ENCODE results near the gene ADAMTS15. TPM values are rescaled to one million over a fixed set of nuclear protein-coding genes. Genes with fewer than 3 reads are reported as not detected.

The ADAMTS15 gene
- total RNA-seq, 2 experiments from 2014 or later = not detected

GRCh38 chr11:130518164-130518680 is 69.8 kb downstream of the ADAMTS15 start:
- no peak overlapping the region for H3K4me3 Mint-ChIP-seq
- DNase-seq = no peak
- no peak overlapping the region for H3K27ac Mint-ChIP-seq
- H3K27me3 Mint-ChIP-seq (ENCODE audit: low read depth) = no peaks in the 10 kb centered on the region
- CTCF ChIA-PET = interaction anchor here (0.6 kb wide), 1 partner anchor 795 kb away, joined by 3 read pairs; no protein-coding TSS in a partner anchor
- H3K4me1 Mint-ChIP-seq (ENCODE audit: low read depth) = no peaks in the 10 kb centered on the region
- H3K9me3 Mint-ChIP-seq = no peaks in the 10 kb centered on the region
- intact Hi-C loops (cut with micrococcal nuclease) = no loop called here
- no peaks in the 10 kb centered on the region for H3K36me3 Mint-ChIP-seq (ENCODE audit: low read depth)

GRCh38 chr11:130519128-130519932 is 70.9 kb downstream of the ADAMTS15 start:
- DNase-seq = no peak
- Mint-ChIP-seq H3K27me3 (ENCODE audit: low read depth) (peaks cover 3% of the 10 kb centered on the region), H3K27ac (no peak overlapping the region), H3K36me3 (ENCODE audit: low read depth) (no peaks in the 10 kb centered on the region), H3K9me3 (no peaks in the 10 kb centered on the region), H3K4me1 (ENCODE audit: low read depth) (no peaks in the 10 kb centered on the region), H3K4me3 (no peak overlapping the region)
- intact Hi-C loops (cut with micrococcal nuclease) = no loop called here
- CTCF ChIA-PET = interaction anchor here (0.6 kb wide), 1 partner anchor 794 kb away, joined by 3 read pairs; no protein-coding TSS in a partner anchor

GRCh38 chr11:130520271-130520671 is 71.8 kb downstream of the ADAMTS15 start:
- CTCF ChIA-PET = interaction anchor here (0.6 kb wide), 1 partner anchor 347 kb away, joined by 3 read pairs; no protein-coding TSS in a partner anchor
- no peak for DNase-seq
- H3K9me3 Mint-ChIP-seq = no peaks in the 10 kb centered on the region
- intact Hi-C loops (cut with micrococcal nuclease) = loop anchor here (10.0 kb wide), 1 partner anchor 85 kb away; no protein-coding TSS in a partner anchor
- no peaks in the 10 kb centered on the region for H3K4me1 Mint-ChIP-seq (ENCODE audit: low read depth)
- no peak overlapping the region for H3K27ac Mint-ChIP-seq
- H3K27me3 Mint-ChIP-seq (ENCODE audit: low read depth) = peaks cover 3% of the 10 kb centered on the region
- H3K4me3 Mint-ChIP-seq = no peak overlapping the region
- H3K36me3 Mint-ChIP-seq (ENCODE audit: low read depth) = no peaks in the 10 kb centered on the region

GRCh38 chr11:130522284-130522961 is 74.0 kb downstream of the ADAMTS15 start:
- intact Hi-C loops (cut with micrococcal nuclease) = loop anchor here (10.0 kb wide), 1 partner anchor 88 kb away; no protein-coding TSS in a partner anchor

GRCh38 chr11:130523166-130523565 is 74.7 kb downstream of the ADAMTS15 start:
- no peaks in the 10 kb centered on the region for H3K4me1 Mint-ChIP-seq (ENCODE audit: low read depth)
- no peaks in the 10 kb centered on the region for H3K36me3 Mint-ChIP-seq (ENCODE audit: low read depth)
- no peak for DNase-seq
- no peak overlapping the region for H3K4me3 Mint-ChIP-seq
- H3K9me3 Mint-ChIP-seq = no peaks in the 10 kb centered on the region
- CTCF ChIA-PET = no interaction called here
- intact Hi-C loops (cut with micrococcal nuclease) = loop anchor here (10.0 kb wide), 1 partner anchor 88 kb away; no protein-coding TSS in a partner anchor
- peaks cover 3% of the 10 kb centered on the region for H3K27me3 Mint-ChIP-seq (ENCODE audit: low read depth)
- H3K27ac Mint-ChIP-seq = no peak overlapping the region

More at GRCh38 chr11:130522284-130522961, 74.0 kb downstream of the ADAMTS15 start:
- Mint-ChIP-seq H3K9me3 (no peaks in the 10 kb centered on the region), H3K4me1 (ENCODE audit: low read depth) (no peaks in the 10 kb centered on the region), H3K27ac (no peak overlapping the region), H3K36me3 (ENCODE audit: low read depth) (no peaks in the 10 kb centered on the region), H3K27me3 (ENCODE audit: low read depth) (peaks cover 3% of the 10 kb centered on the region), H3K4me3 (no peak overlapping the region)
- CTCF ChIA-PET = interaction anchor here (0.5 kb wide), 1 partner anchor 91 kb away, joined by 3 read pairs; no protein-coding TSS in a partner anchor
- DNase-seq = no peak

- CTCF ChIA-PET = no interaction called here
- H3K27ac Mint-ChIP-seq = no peak overlapping the region
- H3K4me1 Mint-ChIP-seq (ENCODE audit: low read depth) = no peaks in the 10 kb centered on the region
- no peaks in the 10 kb centered on the region for H3K9me3 Mint-ChIP-seq
- H3K4me3 Mint-ChIP-seq = no peak overlapping the region
- intact Hi-C loops (cut with micrococcal nuclease) = loop anchor here (10.0 kb wide), 1 partner anchor 89 kb away; no protein-coding TSS in a partner anchor
- peaks cover 3% of the 10 kb centered on the region for H3K27me3 Mint-ChIP-seq (ENCODE audit: low read depth)
- H3K36me3 Mint-ChIP-seq (ENCODE audit: low read depth) = no peaks in the 10 kb centered on the region
- no peak for DNase-seq
These were observed 75.2 kb downstream of the ADAMTS15 start for GRCh38 chr11:130523609-130524008.

GRCh38 chr11:130524132-130524790 is 75.8 kb downstream of the ADAMTS15 start:
- Mint-ChIP-seq H3K4me1 (ENCODE audit: low read depth) (no peaks in the 10 kb centered on the region), H3K36me3 (ENCODE audit: low read depth) (no peaks in the 10 kb centered on the region), H3K4me3 (no peak overlapping the region), H3K27ac (no peak overlapping the region), H3K27me3 (ENCODE audit: low read depth) (peaks cover 3% of the 10 kb centered on the region), H3K9me3 (no peaks in the 10 kb centered on the region)
- CTCF ChIA-PET = no interaction called here
- no peak for DNase-seq
- intact Hi-C loops (cut with micrococcal nuclease) = loop anchor here (10.0 kb wide), 1 partner anchor 89 kb away; no protein-coding TSS in a partner anchor

- CTCF ChIA-PET = no interaction called here
- Mint-ChIP-seq H3K27me3 (ENCODE audit: low read depth) (peaks cover 3% of the 10 kb centered on the region), H3K4me3 (no peak overlapping the region), H3K27ac (no peak overlapping the region), H3K9me3 (no peaks in the 10 kb centered on the region), H3K4me1 (ENCODE audit: low read depth) (no peaks in the 10 kb centered on the region), H3K36me3 (ENCODE audit: low read depth) (no peaks in the 10 kb centered on the region)
- intact Hi-C loops (cut with micrococcal nuclease) = loop anchor here (10.0 kb wide), 1 partner anchor 91 kb away; no protein-coding TSS in a partner anchor
- no peak for DNase-seq
These were observed 76.9 kb downstream of the ADAMTS15 start for GRCh38 chr11:130525307-130525706.

Other genes with a start within 250 kb of the ADAMTS15 start
- gene ZBTB44, start 133.7 kb upstream of the ADAMTS15 start, total RNA-seq = 10 to 100 TPM; 35.0 to 39.8 TPM
- not detected for gene ADAMTS8, start 20.0 kb upstream of the ADAMTS15 start, total RNA-seq

Data from activated naive CD4-positive, alpha-beta T cell treated with anti-CD3 and anti-CD28 coated beads for 36 hours (primary cell).